Uterus (tissue), 2 donors: ENCODE data around the gene TMEM205.

Source experiments
- CTCF ChIP-seq, 4 experiments: fragments of 200-600 bp in 2 of 4; fragments of 450-650 bp in 2 of 4; sonication (generic) in 2 of 4; IDR thresholded peaks; one replicate each; pipeline ENCODE4 v1.5.1; 2016 to 2019; ENCODE audit warnings: antibody characterized with exemption in 4 of 4, mild to moderate bottlenecking in 2 of 4, moderate library complexity in 1 of 4
- POLR2A ChIP-seq, 2 donors: fragments of 450-650 bp; IDR thresholded peaks; one replicate each; pipeline ENCODE4 v1.6.1; 2016; ENCODE audit warnings: antibody characterized with exemption in 2 of 2, mild to moderate bottlenecking in 1 of 2, moderate library complexity in 1 of 2

GRCh38 chr19:11361771-11362731 is 16.0 kb upstream of the TMEM205 start:
- TF ChIP-seq CTCF (IDR thresholded peaks at IDR 0.05), result no peak
- no peak for TF ChIP-seq POLR2A (IDR thresholded peaks at IDR 0.05)
